Ectodermal cell (in vitro differentiated cells): ENCODE measurements around the gene FARP1.

Experiments used
- H3K27ac ChIP-seq: 2 replicates; pipeline ENCODE4 v1.7.0; 2013; ENCODE audit warnings: mild to moderate bottlenecking, low read depth, low read length; ENCODE audit not compliant: insufficient read depth, poor library complexity, severe bottlenecking
- H3K27me3 ChIP-seq: 2 replicates; pipeline ENCODE4 v1.7.0; 2013; ENCODE audit warnings: mild to moderate bottlenecking, low read length; ENCODE audit not compliant: insufficient read depth, control insufficient read depth, poor library complexity, severe bottlenecking
- H3K36me3 ChIP-seq: one replicate; pipeline ENCODE4 v1.7.0; 2013; ENCODE audit warnings: low read length; ENCODE audit not compliant: control insufficient read depth, insufficient read depth
- H3K4me1 ChIP-seq: one replicate; pipeline ENCODE4 v1.7.0; 2013; ENCODE audit warnings: low read length; ENCODE audit not compliant: control insufficient read depth, insufficient read depth
- H3K4me3 ChIP-seq: 2 replicates; pipeline ENCODE4 v1.7.0; 2013; ENCODE audit warnings: low read depth, low read length, control low read depth; ENCODE audit not compliant: insufficient read depth
- H3K9me3 ChIP-seq: 2 replicates; pipeline ENCODE4 v1.7.0; 2013; ENCODE audit warnings: mild to moderate bottlenecking, low read length, moderate library complexity; ENCODE audit not compliant: control insufficient read depth
- WGBS, 2 experiments: methylation state at CpG; one replicate each; pipeline ENCODE4 v1.1.7; 2013; ENCODE audit warnings: missing lambda C conversion rate in 2 of 2; 5-methylcytosine and 5-hydroxymethylcytosine counted together

The FARP1 gene

GRCh38 chr13:98448642-98448928 is 305.7 kb downstream of the FARP1 start:
- no peak overlapping the region for H3K27ac ChIP-seq
- 94 to 95% methylated on average over 5 of the region's 5 CpGs for WGBS, 2 experiments
- no peaks in the 10 kb centered on the region for H3K9me3 ChIP-seq
- no peak overlapping the region for H3K4me3 ChIP-seq
- no peaks in the 10 kb centered on the region for H3K27me3 ChIP-seq
- peaks cover 12% of the 10 kb centered on the region for H3K4me1 ChIP-seq
- peaks cover 13% of the 10 kb centered on the region for H3K36me3 ChIP-seq

- Histone ChIP-seq H3K27ac (no peak overlapping the region), H3K27me3 (no peaks in the 10 kb centered on the region), H3K4me3 (no peak overlapping the region), H3K36me3 (peaks cover 13% of the 10 kb centered on the region), H3K9me3 (no peaks in the 10 kb centered on the region), H3K4me1 (peaks cover 12% of the 10 kb centered on the region)
- 89% methylated on average over 16 of the region's 16 CpGs for WGBS, 2 experiments
Observed at GRCh38 chr13:98449273-98449672, 306.4 kb downstream of the FARP1 start.

GRCh38 chr13:98450026-98450425 is 307.1 kb downstream of the FARP1 start:
- Histone ChIP-seq H3K27ac (no peak overlapping the region), H3K36me3 (peaks cover 13% of the 10 kb centered on the region), H3K27me3 (no peaks in the 10 kb centered on the region), H3K4me3 (no peak overlapping the region), H3K4me1 (peaks cover 12% of the 10 kb centered on the region), H3K9me3 (no peaks in the 10 kb centered on the region)
- 80 to 86% methylated on average over 1 of the region's 1 CpG for WGBS, 2 experiments

GRCh38 chr13:98450539-98451111 is 307.7 kb downstream of the FARP1 start:
- peaks cover 13% of the 10 kb centered on the region for H3K36me3 ChIP-seq
- H3K4me3 ChIP-seq, result no peak overlapping the region
- H3K27ac ChIP-seq, result peak overlapping the region; percentile 4
- no peaks in the 10 kb centered on the region for H3K9me3 ChIP-seq
- peaks cover 12% of the 10 kb centered on the region for H3K4me1 ChIP-seq
- H3K27me3 ChIP-seq, result no peaks in the 10 kb centered on the region
- 73 to 80% methylated on average over 14 of the region's 14 CpGs for WGBS, 2 experiments

- H3K4me3 ChIP-seq, result no peak overlapping the region
- H3K27ac ChIP-seq, result no peak overlapping the region
- H3K36me3 ChIP-seq, result peaks cover 17% of the 10 kb centered on the region
- no peaks in the 10 kb centered on the region for H3K9me3 ChIP-seq
- no peaks in the 10 kb centered on the region for H3K27me3 ChIP-seq
- peaks cover 15% of the 10 kb centered on the region for H3K4me1 ChIP-seq
- WGBS, 2 experiments, result 94 to 95% methylated on average over 23 of the region's 23 CpGs
Observed at GRCh38 chr13:98451676-98452470, 309.0 kb downstream of the FARP1 start.

GRCh38 chr13:98452851-98453843 is 310.3 kb downstream of the FARP1 start:
- H3K27ac ChIP-seq, result no peak overlapping the region
- peaks cover 8% of the 10 kb centered on the region for H3K36me3 ChIP-seq
- 94 to 97% methylated on average over 14 to 15 of the region's 15 CpGs for WGBS, 2 experiments
- H3K4me1 ChIP-seq, result peaks cover 15% of the 10 kb centered on the region
- no peaks in the 10 kb centered on the region for H3K27me3 ChIP-seq
- H3K4me3 ChIP-seq, result no peak overlapping the region
- no peaks in the 10 kb centered on the region for H3K9me3 ChIP-seq

GRCh38 chr13:98454389-98454881 is 311.5 kb downstream of the FARP1 start:
- H3K27ac ChIP-seq, result no peak overlapping the region
- peaks cover 8% of the 10 kb centered on the region for H3K36me3 ChIP-seq
- 94% methylated on average over 7 of the region's 7 CpGs for WGBS, 2 experiments
- peaks cover 15% of the 10 kb centered on the region for H3K4me1 ChIP-seq
- H3K27me3 ChIP-seq, result no peaks in the 10 kb centered on the region
- no peak overlapping the region for H3K4me3 ChIP-seq
- no peaks in the 10 kb centered on the region for H3K9me3 ChIP-seq

GRCh38 chr13:98456413-98456845 is 313.5 kb downstream of the FARP1 start:
- peaks cover 4% of the 10 kb centered on the region for H3K4me1 ChIP-seq
- H3K36me3 ChIP-seq, result peaks cover 9% of the 10 kb centered on the region
- H3K4me3 ChIP-seq, result no peak overlapping the region
- no peak overlapping the region for H3K27ac ChIP-seq
- no peaks in the 10 kb centered on the region for H3K27me3 ChIP-seq
- H3K9me3 ChIP-seq, result no peaks in the 10 kb centered on the region
- 86 to 91% methylated on average over 6 of the region's 6 CpGs for WGBS, 2 experiments

- Histone ChIP-seq H3K27me3 (no peaks in the 10 kb centered on the region), H3K9me3 (no peaks in the 10 kb centered on the region), H3K4me3 (no peak overlapping the region), H3K27ac (no peak overlapping the region), H3K4me1 (peaks cover 4% of the 10 kb centered on the region), H3K36me3 (peaks cover 13% of the 10 kb centered on the region)
- WGBS, 2 experiments, result 93 to 96% methylated on average over 13 of the region's 13 CpGs
Observed at GRCh38 chr13:98457053-98457452, 314.2 kb downstream of the FARP1 start.

- no peaks in the 10 kb centered on the region for H3K27me3 ChIP-seq
- no peak overlapping the region for H3K4me3 ChIP-seq
- H3K36me3 ChIP-seq, result peaks cover 13% of the 10 kb centered on the region
- no peak overlapping the region for H3K27ac ChIP-seq
- 87 to 89% methylated on average over 16 of the region's 16 CpGs for WGBS, 2 experiments
- H3K9me3 ChIP-seq, result no peaks in the 10 kb centered on the region
- H3K4me1 ChIP-seq, result peaks cover 4% of the 10 kb centered on the region
Observed at GRCh38 chr13:98458431-98458830, 315.5 kb downstream of the FARP1 start.
